ENCODE measurements around the gene LRRC75A. TPM values are rescaled to one million over a fixed set of nuclear protein-coding genes. Genes with fewer than 3 reads are reported as not detected.
A peak's percentile ranks its signal among the peaks of the same experiment; 100 is the strongest.

Gene LRRC75A
- total RNA-seq, 1 donor from 2014 or later = 4.5 TPM

- peak overlapping the region; percentile 33 for H3K4me3 ChIP-seq (ENCODE audit: low read depth, low read length)
Observed at GRCh38 chr17:16491131-16491702, 776 bp downstream of the LRRC75A start.

GRCh38 chr17:16489431-16489830 is 2.6 kb downstream of the LRRC75A start:
- Histone ChIP-seq H3K36me3 (ENCODE audit: control insufficient read depth, insufficient read depth, low read length) (no peaks in the 10 kb centered on the region), H3K4me3 (ENCODE audit: low read depth, low read length) (no peak overlapping the region), H3K27me3 (ENCODE audit: control insufficient read depth, insufficient read depth, low read length) (peaks cover 37% of the 10 kb centered on the region)
- TF ChIP-seq CTCF (IDR thresholded peaks at IDR 0.05; ENCODE audit: insufficient read depth, low read length, poor library complexity, severe bottlenecking) = no peak
- DNase-seq (ENCODE audit: low read depth) = no peak

More at GRCh38 chr17:16491131-16491702, 776 bp downstream of the LRRC75A start:
- no peaks in the 10 kb centered on the region for H3K36me3 ChIP-seq (ENCODE audit: control insufficient read depth, insufficient read depth, low read length)
- no peak for TF ChIP-seq CTCF (IDR thresholded peaks at IDR 0.05; ENCODE audit: insufficient read depth, low read length, poor library complexity, severe bottlenecking)
- DNase-seq (ENCODE audit: low read depth) = no peak
- H3K27me3 ChIP-seq (ENCODE audit: control insufficient read depth, insufficient read depth, low read length) = peaks cover 45% of the 10 kb centered on the region

GRCh38 chr17:16488968-16489337 is 3.0 kb downstream of the LRRC75A start:
- H3K27me3 ChIP-seq (ENCODE audit: control insufficient read depth, insufficient read depth, low read length) = peaks cover 35% of the 10 kb centered on the region
- no peak for DNase-seq (ENCODE audit: low read depth)

GRCh38 chr17:16488186-16488967 is 3.6 kb downstream of the LRRC75A start:
- Histone ChIP-seq H3K4me3 (ENCODE audit: low read depth, low read length) (no peak overlapping the region), H3K36me3 (ENCODE audit: control insufficient read depth, insufficient read depth, low read length) (no peaks in the 10 kb centered on the region), H3K27me3 (ENCODE audit: control insufficient read depth, insufficient read depth, low read length) (peaks cover 31% of the 10 kb centered on the region)
- no peak for DNase-seq (ENCODE audit: low read depth)
- no peak for TF ChIP-seq CTCF (IDR thresholded peaks at IDR 0.05; ENCODE audit: insufficient read depth, low read length, poor library complexity, severe bottlenecking)

More at GRCh38 chr17:16488968-16489337, 3.0 kb downstream of the LRRC75A start:
- Histone ChIP-seq H3K36me3 (ENCODE audit: control insufficient read depth, insufficient read depth, low read length) (no peaks in the 10 kb centered on the region), H3K4me3 (ENCODE audit: low read depth, low read length) (no peak overlapping the region)
- no peak for TF ChIP-seq CTCF (IDR thresholded peaks at IDR 0.05; ENCODE audit: insufficient read depth, low read length, poor library complexity, severe bottlenecking)

GRCh38 chr17:16486373-16487250 is 5.4 kb downstream of the LRRC75A start:
- Histone ChIP-seq H3K4me3 (ENCODE audit: low read depth, low read length) (no peak overlapping the region), H3K36me3 (ENCODE audit: control insufficient read depth, insufficient read depth, low read length) (no peaks in the 10 kb centered on the region), H3K27me3 (ENCODE audit: control insufficient read depth, insufficient read depth, low read length) (peaks cover 20% of the 10 kb centered on the region)
- peak; percentile 37 for DNase-seq (ENCODE audit: low read depth)
- no peak for TF ChIP-seq CTCF (IDR thresholded peaks at IDR 0.05; ENCODE audit: insufficient read depth, low read length, poor library complexity, severe bottlenecking)

Data from kidney epithelial cell (primary cell).